D721Med (cell line): ENCODE measurements around the gene GJA9.

Experiments
- DNase-seq: peaks from one replicate; pipeline ENCODE4 v3.0.0; 2011; ENCODE audit warnings: low spot score; ENCODE audit not compliant: insufficient read length
- FAIRE-seq: peaks from 2 replicates; lab custom pipeline; 2011; peaks lifted over from hg19 to GRCh38; lab: Jason Lieb, UNC
- TF ChIP-seq, protein P1 (sequence below): IDR thresholded peaks from 2 replicates; pipeline ENCODE4 v1.5.1; 2012; ENCODE audit warnings: mild to moderate bottlenecking, control low read depth; ENCODE audit not compliant: insufficient read depth; ENCODE audit errors: missing control alignments

GJA9 gene

DNA sequence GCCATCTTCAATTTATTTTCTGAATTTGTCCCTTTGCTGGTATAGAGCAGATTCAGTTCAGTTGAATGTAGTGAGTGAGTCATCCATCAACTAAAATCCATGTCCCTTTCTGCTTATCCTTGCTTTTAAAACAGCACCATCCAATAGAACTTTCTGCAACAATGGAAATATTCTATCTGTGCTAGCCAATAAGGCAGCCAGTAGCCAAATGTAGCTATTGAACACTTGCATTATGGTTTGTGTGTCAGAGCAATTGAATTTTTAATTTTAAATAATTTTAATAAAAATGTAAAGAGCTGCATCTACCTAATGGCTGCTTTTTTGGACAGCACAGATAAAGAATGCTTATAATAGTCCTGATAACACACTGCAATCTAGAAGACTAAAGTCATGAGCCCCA, at the start of gene GJA9:
Gene GJA9 (minus strand): TSS at position 101 of the 400 bp plus-strand sequence. CDS start 5,489 bp downstream, outside the sequence.
- DNase-seq, result no peak
- TF ChIP-seq, protein P1, sequence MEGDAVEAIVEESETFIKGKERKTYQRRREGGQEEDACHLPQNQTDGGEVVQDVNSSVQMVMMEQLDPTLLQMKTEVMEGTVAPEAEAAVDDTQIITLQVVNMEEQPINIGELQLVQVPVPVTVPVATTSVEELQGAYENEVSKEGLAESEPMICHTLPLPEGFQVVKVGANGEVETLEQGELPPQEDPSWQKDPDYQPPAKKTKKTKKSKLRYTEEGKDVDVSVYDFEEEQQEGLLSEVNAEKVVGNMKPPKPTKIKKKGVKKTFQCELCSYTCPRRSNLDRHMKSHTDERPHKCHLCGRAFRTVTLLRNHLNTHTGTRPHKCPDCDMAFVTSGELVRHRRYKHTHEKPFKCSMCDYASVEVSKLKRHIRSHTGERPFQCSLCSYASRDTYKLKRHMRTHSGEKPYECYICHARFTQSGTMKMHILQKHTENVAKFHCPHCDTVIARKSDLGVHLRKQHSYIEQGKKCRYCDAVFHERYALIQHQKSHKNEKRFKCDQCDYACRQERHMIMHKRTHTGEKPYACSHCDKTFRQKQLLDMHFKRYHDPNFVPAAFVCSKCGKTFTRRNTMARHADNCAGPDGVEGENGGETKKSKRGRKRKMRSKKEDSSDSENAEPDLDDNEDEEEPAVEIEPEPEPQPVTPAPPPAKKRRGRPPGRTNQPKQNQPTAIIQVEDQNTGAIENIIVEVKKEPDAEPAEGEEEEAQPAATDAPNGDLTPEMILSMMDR, result no peak
- no peak for FAIRE-seq

DNA sequence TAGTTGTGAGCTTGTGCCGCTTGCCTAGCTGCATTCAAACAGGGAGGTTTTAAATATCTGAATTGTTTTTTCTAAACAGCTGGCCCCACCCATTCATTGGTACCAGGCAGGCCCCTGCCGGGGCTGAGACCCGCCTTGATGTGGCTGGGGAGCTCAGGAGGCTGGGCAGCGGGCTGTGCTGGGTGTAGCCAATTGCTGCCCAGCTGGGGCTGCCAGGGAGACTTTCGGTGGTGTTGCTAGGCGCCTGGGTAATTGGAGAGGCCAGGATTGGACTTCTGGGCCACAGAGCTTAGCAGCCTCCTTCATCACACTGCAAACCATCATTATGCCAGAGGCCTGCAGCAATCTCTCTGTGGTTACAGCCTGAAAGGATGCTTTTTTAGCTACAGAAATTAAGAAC, 48.1 kb upstream of the GJA9 start:
- TF ChIP-seq, protein P1, result no peak
- DNase-seq, result no peak

DNA sequence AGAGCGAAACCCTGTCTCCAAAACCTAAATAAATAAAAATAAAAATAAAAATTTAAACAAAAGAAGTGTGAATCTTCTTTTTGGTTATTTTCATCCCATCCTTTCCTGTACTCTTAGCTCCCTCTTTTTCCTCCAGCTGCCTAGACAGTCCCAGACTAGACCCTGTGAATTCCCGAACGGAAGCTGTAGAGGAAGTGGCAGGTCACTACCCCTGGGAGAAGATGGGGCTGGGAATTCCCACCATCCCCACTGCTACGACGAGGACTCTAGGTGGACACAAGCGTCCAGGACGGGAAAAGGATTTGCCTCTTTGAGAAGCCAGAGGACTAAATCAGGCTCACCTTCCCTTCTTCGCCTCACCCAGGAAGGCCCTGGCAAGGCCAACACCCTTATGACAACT, 47.7 kb upstream of the GJA9 start:
- DNase-seq (no peak), FAIRE-seq (no peak)
- TF ChIP-seq, protein P1, result no peak

More for the DNA sequence above, 48.1 kb upstream of the GJA9 start:
- FAIRE-seq, result no peak

DNA sequence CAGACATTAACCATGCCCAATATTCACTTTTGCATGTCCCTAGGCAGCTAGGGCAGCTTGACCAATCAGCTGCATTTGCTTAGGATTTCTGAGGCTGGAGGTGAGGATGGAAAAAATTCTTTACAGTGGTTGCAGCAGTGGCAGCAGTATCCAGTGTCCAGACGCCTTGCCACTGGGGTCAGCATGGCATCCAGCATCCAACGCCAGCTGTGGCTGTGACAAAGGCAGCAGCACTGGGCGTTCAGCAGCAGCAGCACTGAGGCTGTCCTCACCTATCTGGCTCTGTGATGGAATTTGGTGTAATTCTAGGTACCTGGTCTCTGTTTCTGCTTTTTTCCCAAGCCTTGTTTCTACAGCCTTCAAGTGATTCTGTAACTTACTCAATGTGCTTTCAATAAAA, 44.7 kb upstream of the GJA9 start:
- FAIRE-seq (no peak), DNase-seq (no peak)
- TF ChIP-seq, protein P1, result no peak

DNA sequence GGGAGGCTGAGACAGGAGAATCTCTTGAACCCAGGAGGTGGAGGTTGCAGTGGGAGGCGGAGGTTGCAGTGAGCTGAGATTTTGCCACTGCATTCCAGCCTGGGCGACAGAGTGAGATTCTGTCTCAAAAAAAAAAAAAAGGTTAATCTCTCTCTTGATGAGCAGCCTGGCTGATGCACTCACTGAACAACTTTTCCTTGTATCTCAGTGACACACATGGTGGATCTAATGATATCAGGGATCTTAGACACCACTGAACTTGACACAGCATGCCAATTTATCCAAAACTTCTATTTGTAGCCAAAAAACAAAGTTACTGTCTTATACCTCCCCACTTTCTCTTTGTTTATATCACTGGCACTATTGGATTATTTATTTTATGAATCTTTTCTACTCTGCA, 44.0 kb upstream of the GJA9 start:
- FAIRE-seq, result no peak
- TF ChIP-seq, protein P1, result no peak
- DNase-seq, result no peak

DNA sequence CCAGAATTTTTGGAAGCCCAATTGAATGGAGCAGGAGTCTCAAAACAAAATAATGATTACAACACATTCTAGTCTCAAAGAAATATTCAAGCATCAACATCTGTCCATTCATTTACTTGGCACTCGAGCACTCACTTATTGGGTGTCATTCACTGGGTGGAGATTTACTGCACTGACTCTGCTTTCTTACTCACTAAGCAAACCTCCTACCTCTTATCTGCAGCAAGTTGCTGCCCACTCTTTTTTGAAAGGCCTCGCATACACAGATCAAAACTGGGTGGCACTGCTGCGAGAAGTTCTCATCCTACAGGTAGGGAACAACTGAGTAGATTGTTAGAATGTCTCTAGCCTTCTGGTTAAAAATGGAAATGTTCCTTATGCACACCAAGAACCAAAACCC, 42.2 kb upstream of the GJA9 start:
- FAIRE-seq (no peak), DNase-seq (no peak)
- TF ChIP-seq, protein P1, result no peak

DNA sequence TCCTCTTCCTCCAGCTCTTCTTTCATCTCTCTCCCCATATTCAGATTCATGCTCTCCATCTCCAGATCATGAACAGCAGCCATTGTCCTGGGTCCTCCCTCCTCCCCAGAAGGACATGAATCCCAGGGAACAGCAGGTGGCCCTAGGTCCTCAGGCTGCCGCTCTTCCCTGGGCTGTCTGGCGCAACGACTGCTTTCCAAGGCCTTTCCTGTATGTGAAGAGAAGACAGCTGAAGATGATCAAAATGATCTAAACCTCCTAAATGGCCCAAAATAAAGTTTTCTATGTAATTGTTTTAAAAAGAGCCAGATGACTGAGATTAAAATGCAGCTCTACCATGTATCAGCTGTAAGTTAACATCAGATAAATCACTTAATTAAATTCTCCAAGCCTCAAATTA, 37.7 kb upstream of the GJA9 start:
- DNase-seq (no peak), FAIRE-seq (no peak)
- TF ChIP-seq, protein P1, result peak; percentile 27
